HepG2 (cell line): ENCODE measurements around the gene WDR81. TPM values are rescaled to one million over a fixed set of nuclear protein-coding genes. Genes with fewer than 3 reads are reported as not detected.

Source experiments
- BCL6 ChIP-seq: IDR thresholded peaks from 2 replicates; pipeline ENCODE4 v1.6.1; 2016; ENCODE audit warnings: missing genetic modification reagents, missing compliant biosample characterization
- DNMT1 ChIP-seq: sonication (generic); formaldehyde crosslinking; IDR thresholded peaks from 2 replicates; pipeline ENCODE4 v1.5.1; 2020; ENCODE audit warnings: mild to moderate bottlenecking, missing genetic modification reagents
- DNMT3B ChIP-seq: conservative IDR thresholded peaks from 2 replicates; pipeline ENCODE4 v1.6.1; 2016; ENCODE audit warnings: missing biosample characterization, control low read depth
- EP300 ChIP-seq, 3 experiments: sonication (generic) in 1 of 3; formaldehyde crosslinking in 1 of 3; IDR thresholded peaks; 2 replicates each; pipeline versions ENCODE4 v1.5.1 to v1.6.1; 2011 to 2020; ENCODE audit warnings: low read depth in 2 of 3, low read length in 2 of 3, borderline replicate concordance in 1 of 3, improper control_type of control experiment in 1 of 3, mild to moderate bottlenecking in 1 of 3, missing genetic modification reagents in 1 of 3, moderate library complexity in 1 of 3
- HDAC2 ChIP-seq: sonication (generic); formaldehyde crosslinking; IDR thresholded peaks from 2 replicates; pipeline ENCODE4 v1.4.0; 2020; ENCODE audit warnings: missing genetic modification reagents
- KDM4B ChIP-seq: sonication (generic); formaldehyde crosslinking; IDR thresholded peaks from 2 replicates; pipeline ENCODE4 v1.4.0; 2020; ENCODE audit warnings: missing genetic modification reagents
- MAFK ChIP-seq, 2 experiments: IDR thresholded peaks in 1 of 2; conservative IDR thresholded peaks in 1 of 2; 2 replicates each; pipeline ENCODE4 v1.6.1; 2011; ENCODE audit warnings: improper control_type of control experiment in 2 of 2, low read length in 2 of 2
- MBD4 ChIP-seq: IDR thresholded peaks from 2 replicates; pipeline ENCODE4 v1.6.1; 2012; ENCODE audit warnings: low read length, inconsistent platforms, borderline replicate concordance
- MIER2 ChIP-seq: IDR thresholded peaks from 2 replicates; pipeline ENCODE4 v1.6.1; 2016; ENCODE audit warnings: missing biosample characterization, missing genetic modification reagents
- MLX ChIP-seq: IDR thresholded peaks from 2 replicates; pipeline ENCODE4 v1.6.1; 2016
- MTA3 ChIP-seq: sonication (generic); formaldehyde crosslinking; IDR thresholded peaks from 2 replicates; pipeline ENCODE4 v1.4.0; 2020; ENCODE audit warnings: missing genetic modification reagents
- PAF1 ChIP-seq: IDR thresholded peaks from 2 replicates; pipeline ENCODE4 v1.6.1; 2016; ENCODE audit warnings: missing genetic modification reagents, missing compliant biosample characterization
- POLR2G ChIP-seq: fragments of 200-400 bp; formaldehyde crosslinking; IDR thresholded peaks from 2 replicates; pipeline ENCODE4 v1.6.1; 2018; ENCODE audit warnings: mild to moderate bottlenecking, low read depth, low read length, moderate library complexity
- TOE1 ChIP-seq: sonication (generic); formaldehyde crosslinking; IDR thresholded peaks from 2 replicates; pipeline ENCODE4 v1.4.0; 2020; ENCODE audit warnings: mild to moderate bottlenecking, missing genetic modification reagents
- ZBTB10 ChIP-seq: sonication (generic); formaldehyde crosslinking; IDR thresholded peaks from 2 replicates; pipeline ENCODE4 v1.4.0; 2020; ENCODE audit warnings: missing genetic modification reagents, borderline replicate concordance
- ZBTB21 ChIP-seq: sonication (generic); formaldehyde crosslinking; IDR thresholded peaks from 2 replicates; pipeline ENCODE4 v1.4.0; 2020; ENCODE audit warnings: missing genetic modification reagents
- ZNF12 ChIP-seq: sonication (generic); formaldehyde crosslinking; IDR thresholded peaks from 2 replicates; pipeline ENCODE4 v1.5.0; 2020; ENCODE audit warnings: missing genetic modification reagents
- ZNF543 ChIP-seq: sonication (generic); formaldehyde crosslinking; IDR thresholded peaks from 2 replicates; pipeline ENCODE4 v1.4.0; 2020; ENCODE audit warnings: mild to moderate bottlenecking, missing genetic modification reagents
- ZNF574 ChIP-seq: sonication (generic); formaldehyde crosslinking; IDR thresholded peaks from 2 replicates; pipeline ENCODE4 v1.4.0; 2020; ENCODE audit warnings: missing genetic modification reagents
- ZNF781 ChIP-seq: sonication (generic); formaldehyde crosslinking; IDR thresholded peaks from 2 replicates; pipeline ENCODE4 v1.5.1; 2020; ENCODE audit warnings: borderline replicate concordance, mild to moderate bottlenecking, missing genetic modification reagents; ENCODE audit errors: not compliant biosample characterization
- ZNF879 ChIP-seq: sonication (generic); formaldehyde crosslinking; IDR thresholded peaks from 2 replicates; pipeline ENCODE4 v1.8.1; 2023; ENCODE audit warnings: missing genetic modification reagents
- polyA plus RNA-seq, 8 experiments: library from polyadenylated mRNA; depleted of rRNA in 3 of 8; stranded (reverse) in 7 of 8; unstranded in 1 of 8; fragments of >200 nt; fragmentation: Illumina TruSeq in 4 of 8; extraction: Trizol in 4 of 8; gene quantifications; 2 replicates each; pipeline versions ENCODE4 v1.2.1 to v1.2.3, GENCODE V29; 2011 to 2016; ENCODE audit warnings: low read depth in 4 of 8, missing spikeins in 1 of 8, mixed read lengths in 1 of 8; ENCODE audit not compliant: insufficient read depth in 1 of 8
- total RNA-seq, 5 experiments: library from RNA; depleted of rRNA; stranded (reverse); fragments of >200 nt; fragmentation: Illumina TruSeq; extraction: Trizol; gene quantifications; 2 replicates each; pipeline ENCODE4 v1.2.3, GENCODE V29; 2016; ENCODE audit warnings: low read depth in 1 of 5
- TF ChIP-seq, protein P1 (sequence below): IDR thresholded peaks from 2 replicates; pipeline ENCODE4 v1.6.1; 2016; ENCODE audit warnings: mild to moderate bottlenecking
- TF ChIP-seq, protein P2 (sequence below): sonication (generic); formaldehyde crosslinking; IDR thresholded peaks from 2 replicates; pipeline ENCODE4 v1.8.1; 2023; ENCODE audit warnings: mild to moderate bottlenecking, missing genetic modification reagents, borderline replicate concordance

The WDR81 gene
- total and polyA plus RNA-seq, 2 of the 13 experiments (the other 11 are each of a cell fraction or from before 2014, with no cell fraction given) = 9.1 to 16.7 TPM

GRCh38 chr17:1769822-1770477 lies 45.4 kb downstream of the WDR81 start (continued):
- TF ChIP-seq ZNF574 (CRISPR knock-in tag) = peak; percentile 58
- no peak; the same call in 1 of the 2 replicates for TF ChIP-seq ZBTB10 (CRISPR knock-in tag)
- no peak for TF ChIP-seq DNMT1 (CRISPR knock-in tag)
- no peak for TF ChIP-seq MBD4
- no peak for TF ChIP-seq ZNF543 (CRISPR knock-in tag)
- TF ChIP-seq DNMT3B = no peak
- TF ChIP-seq MLX (CRISPR knock-in tag) = no peak
- TF ChIP-seq BCL6 (CRISPR knock-in tag) = peak; percentile 88
- TF ChIP-seq HDAC2 = peak; percentile 73
- TF ChIP-seq ZNF879 (CRISPR knock-in tag) = no peak
- TF ChIP-seq ZNF781 = no peak
- no peak for TF ChIP-seq MTA3 (CRISPR knock-in tag)
- TF ChIP-seq, protein P1, sequence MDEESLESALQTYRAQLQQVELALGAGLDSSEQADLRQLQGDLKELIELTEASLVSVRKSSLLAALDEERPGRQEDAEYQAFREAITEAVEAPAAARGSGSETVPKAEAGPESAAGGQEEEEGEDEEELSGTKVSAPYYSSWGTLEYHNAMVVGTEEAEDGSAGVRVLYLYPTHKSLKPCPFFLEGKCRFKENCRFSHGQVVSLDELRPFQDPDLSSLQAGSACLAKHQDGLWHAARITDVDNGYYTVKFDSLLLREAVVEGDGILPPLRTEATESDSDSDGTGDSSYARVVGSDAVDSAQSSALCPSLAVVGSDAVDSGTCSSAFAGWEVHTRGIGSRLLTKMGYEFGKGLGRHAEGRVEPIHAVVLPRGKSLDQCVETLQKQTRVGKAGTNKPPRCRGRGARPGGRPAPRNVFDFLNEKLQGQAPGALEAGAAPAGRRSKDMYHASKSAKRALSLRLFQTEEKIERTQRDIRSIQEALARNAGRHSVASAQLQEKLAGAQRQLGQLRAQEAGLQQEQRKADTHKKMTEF (CRISPR knock-in tag) = 0 out of 2 replicates have a peak, but pooled peaks have one; percentile 40
- no peak for TF ChIP-seq MAFK (conservative IDR thresholded peaks at IDR 0.05 in 1 of 2, IDR thresholded peaks at IDR 0.05 in 1 of 2; ENCODE audit: low read length in 2 of 2)
- 0 out of 2 replicates have a peak, but pooled peaks have one; percentile 27 for TF ChIP-seq ZNF12 (CRISPR knock-in tag)
- TF ChIP-seq MIER2 (CRISPR knock-in tag) = no peak
- no peak for TF ChIP-seq KDM4B (CRISPR knock-in tag)
- no peak for TF ChIP-seq PAF1 (CRISPR knock-in tag)
- no peak for TF ChIP-seq TOE1 (CRISPR knock-in tag)
- peak; percentile 32; the same call in 1 of the 2 replicates for TF ChIP-seq POLR2G
- TF ChIP-seq, protein P2, sequence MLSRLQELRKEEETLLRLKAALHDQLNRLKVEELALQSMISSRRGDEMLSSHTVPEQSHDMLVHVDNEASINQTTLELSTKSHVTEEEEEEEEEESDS (CRISPR knock-in tag) = no peak
- TF ChIP-seq ZBTB21 (CRISPR knock-in tag) = no peak
- peak in 1 of 2 experiments; percentile 52; a peak in 1 of 4 replicates for TF ChIP-seq EP300 (IDR thresholded peaks at IDR 0.05; ENCODE audit: low read depth in 2 of 2, low read length in 2 of 2)
- TF ChIP-seq EP300 (CRISPR knock-in tag; IDR thresholded peaks at IDR 0.05; ENCODE audit: borderline replicate concordance) = no peak; the same call in 1 of the 2 replicates
